ENCODE data around the gene LCN10. TPM values are rescaled to one million over a fixed set of nuclear protein-coding genes. Genes with fewer than 3 reads are reported as not detected.

LCN10 gene
- total RNA-seq, 2 experiments from 2014 or later: not detected

DNA sequence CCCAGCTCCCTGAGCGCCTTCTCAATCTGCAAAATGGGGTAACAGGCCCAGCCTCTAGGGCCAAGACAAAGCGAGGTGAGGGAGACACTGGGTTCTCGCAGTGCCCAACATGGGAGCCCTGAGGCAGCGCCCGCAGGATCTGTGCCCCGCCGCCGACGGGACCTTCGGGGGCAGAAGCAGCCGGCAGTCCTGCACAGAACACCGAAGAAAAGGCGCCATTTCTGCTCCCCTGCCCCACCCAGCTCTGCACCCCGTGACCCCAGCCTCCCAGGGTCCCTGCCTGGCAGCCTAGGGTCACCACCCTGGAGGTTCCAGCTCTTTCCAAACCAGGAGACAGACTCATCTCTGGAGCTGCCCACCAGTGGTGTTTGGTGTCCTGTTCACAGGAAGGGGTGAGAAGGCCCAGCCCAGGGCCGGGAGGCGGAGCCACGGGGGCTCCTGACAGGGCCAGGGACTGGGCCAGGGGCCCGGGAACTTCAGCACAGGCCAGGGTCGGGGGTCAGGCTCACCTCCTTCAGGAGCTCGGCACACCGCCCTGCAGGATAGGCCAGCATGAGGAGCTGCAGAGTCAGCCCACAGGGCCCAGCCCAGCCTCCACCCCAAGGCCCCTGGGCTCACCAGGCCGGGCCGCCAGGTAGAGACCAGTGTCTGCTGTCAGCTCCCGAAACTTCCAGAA lies 12.0 kb upstream of the LCN10 start:
- Histone ChIP-seq H3K4me2 (ENCODE audit: low read length) (no peak overlapping the region), H3K9me3 (ENCODE audit: low read length) (peaks cover 19% of the 10 kb centered on the region), H3K27ac (ENCODE audit: low read depth, low read length, poor library complexity, severe bottlenecking) (no peak overlapping the region), H3K36me3 (ENCODE audit: insufficient read depth, low read length) (no peaks in the 10 kb centered on the region), H2AFZ (ENCODE audit: low read length) (no peak overlapping the region), H3K4me3 (ENCODE audit: low read depth, low read length, poor library complexity, severe bottlenecking) (no peak overlapping the region), H3K79me2 (ENCODE audit: insufficient read depth, low read depth, low read length) (no peaks in the 10 kb centered on the region), H4K20me1 (ENCODE audit: insufficient read depth, low read length) (no peaks in the 10 kb centered on the region), H3K4me1 (ENCODE audit: insufficient read depth, low read length, poor library complexity, severe bottlenecking) (peaks cover under 1% of the 10 kb centered on the region), H3K9me2 (ENCODE audit: insufficient read depth, low read length) (no peaks in the 10 kb centered on the region)
- POLR2A ChIA-PET: no interaction called here
- intact Hi-C loops (cut with micrococcal nuclease; ENCODE audit: unreplicated experiment): no loop called here
- DNase-seq (ENCODE audit: low spot score): no peak
- BruUV-seq (replicated peaks): no TSS peak
- TF ChIP-seq, protein P1, sequence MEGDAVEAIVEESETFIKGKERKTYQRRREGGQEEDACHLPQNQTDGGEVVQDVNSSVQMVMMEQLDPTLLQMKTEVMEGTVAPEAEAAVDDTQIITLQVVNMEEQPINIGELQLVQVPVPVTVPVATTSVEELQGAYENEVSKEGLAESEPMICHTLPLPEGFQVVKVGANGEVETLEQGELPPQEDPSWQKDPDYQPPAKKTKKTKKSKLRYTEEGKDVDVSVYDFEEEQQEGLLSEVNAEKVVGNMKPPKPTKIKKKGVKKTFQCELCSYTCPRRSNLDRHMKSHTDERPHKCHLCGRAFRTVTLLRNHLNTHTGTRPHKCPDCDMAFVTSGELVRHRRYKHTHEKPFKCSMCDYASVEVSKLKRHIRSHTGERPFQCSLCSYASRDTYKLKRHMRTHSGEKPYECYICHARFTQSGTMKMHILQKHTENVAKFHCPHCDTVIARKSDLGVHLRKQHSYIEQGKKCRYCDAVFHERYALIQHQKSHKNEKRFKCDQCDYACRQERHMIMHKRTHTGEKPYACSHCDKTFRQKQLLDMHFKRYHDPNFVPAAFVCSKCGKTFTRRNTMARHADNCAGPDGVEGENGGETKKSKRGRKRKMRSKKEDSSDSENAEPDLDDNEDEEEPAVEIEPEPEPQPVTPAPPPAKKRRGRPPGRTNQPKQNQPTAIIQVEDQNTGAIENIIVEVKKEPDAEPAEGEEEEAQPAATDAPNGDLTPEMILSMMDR (conservative IDR thresholded peaks at IDR 0.05; ENCODE audit: low read length): no peak
- TF ChIP-seq EZH2phosphoT487 (IDR thresholded peaks at IDR 0.05; ENCODE audit: borderline replicate concordance, low read depth, low read length): no peak
- CTCF ChIA-PET (ENCODE audit: unreplicated experiment): no interaction called here

DNA sequence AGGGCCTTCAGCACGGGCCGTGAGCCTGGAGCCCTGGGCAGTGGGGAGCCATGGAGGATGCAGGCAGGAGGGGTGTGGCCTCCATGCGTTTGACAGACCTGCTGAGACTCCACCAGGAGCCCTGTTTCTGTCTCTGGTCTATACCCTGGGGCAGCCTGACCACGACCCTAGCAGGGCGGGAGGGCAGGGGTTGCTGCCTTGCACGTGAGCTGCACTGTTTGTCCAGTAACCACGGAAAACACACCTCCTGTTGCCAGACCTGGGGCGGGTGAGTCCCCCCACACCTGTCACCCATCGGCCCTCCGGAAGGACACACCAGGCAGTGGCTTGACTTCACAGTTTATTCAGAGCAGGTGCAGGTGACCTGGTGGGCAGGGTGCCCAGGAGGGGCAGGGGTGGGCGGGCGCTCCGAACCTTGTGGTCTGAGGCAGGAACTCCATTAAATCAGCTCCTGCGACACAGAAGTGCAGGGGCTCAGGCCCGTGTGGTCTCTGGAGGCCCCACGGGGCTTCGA lies 11.4 kb upstream of the LCN10 start:
- peaks cover 19% of the 10 kb centered on the region for H3K9me3 ChIP-seq (ENCODE audit: low read length)
- no peak overlapping the region for H3K4me2 ChIP-seq (ENCODE audit: low read length)
- peaks cover 6% of the 10 kb centered on the region for H3K4me1 ChIP-seq (ENCODE audit: insufficient read depth, low read length, poor library complexity, severe bottlenecking)
- H3K9me2 ChIP-seq (ENCODE audit: insufficient read depth, low read length): no peaks in the 10 kb centered on the region
- ChIA-PET POLR2A (no interaction called here), CTCF (ENCODE audit: unreplicated experiment) (no interaction called here)
- H3K79me2 ChIP-seq (ENCODE audit: insufficient read depth, low read depth, low read length): no peaks in the 10 kb centered on the region
- intact Hi-C loops (cut with micrococcal nuclease; ENCODE audit: unreplicated experiment): no loop called here
- no TSS peak for BruUV-seq (replicated peaks)
- no peak overlapping the region for H3K4me3 ChIP-seq (ENCODE audit: low read depth, low read length, poor library complexity, severe bottlenecking)
- no peak for TF ChIP-seq EZH2phosphoT487 (IDR thresholded peaks at IDR 0.05; ENCODE audit: borderline replicate concordance, low read depth, low read length)
- TF ChIP-seq, protein P1 (conservative IDR thresholded peaks at IDR 0.05; ENCODE audit: low read length): no peak
- DNase-seq (ENCODE audit: low spot score): no peak
- no peaks in the 10 kb centered on the region for H4K20me1 ChIP-seq (ENCODE audit: insufficient read depth, low read length)
- no peak overlapping the region for H2AFZ ChIP-seq (ENCODE audit: low read length)
- no peaks in the 10 kb centered on the region for H3K36me3 ChIP-seq (ENCODE audit: insufficient read depth, low read length)
- H3K27ac ChIP-seq (ENCODE audit: low read depth, low read length, poor library complexity, severe bottlenecking): no peak overlapping the region

DNA sequence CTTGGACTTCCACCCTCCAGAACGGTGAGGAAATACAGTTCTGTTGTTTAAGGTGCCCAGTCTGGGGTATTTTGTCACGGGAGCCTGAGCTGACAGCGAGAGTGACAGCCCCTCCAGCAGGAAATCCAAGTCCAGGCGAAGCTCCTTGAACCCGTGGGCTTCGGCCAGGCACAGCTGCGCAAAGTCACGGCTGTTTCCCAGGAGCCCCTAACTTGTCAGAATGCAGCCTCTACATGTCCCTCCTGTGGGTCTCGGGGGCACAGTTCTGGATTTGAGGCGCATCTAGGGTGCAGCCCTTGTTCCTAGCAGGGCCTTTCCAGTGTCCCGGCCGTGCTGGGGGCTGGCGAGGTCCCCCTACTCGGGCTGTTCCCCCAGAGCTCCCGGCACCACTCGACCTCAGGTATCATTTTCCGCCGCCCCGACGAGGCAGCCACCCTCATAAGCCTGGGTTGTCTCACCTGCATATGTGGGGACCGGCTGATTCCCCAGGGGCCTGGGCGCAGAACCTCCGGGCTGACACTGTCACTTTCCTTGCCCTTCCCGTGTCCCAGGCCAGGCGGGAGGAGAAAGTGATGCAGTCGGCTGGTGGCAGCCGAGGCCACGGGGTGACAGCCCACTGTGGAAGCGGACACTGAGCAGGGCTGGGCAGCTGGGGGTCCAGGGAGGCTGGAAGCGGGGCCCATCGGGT lies 10.8 kb upstream of the LCN10 start:
- no peak overlapping the region for H3K4me3 ChIP-seq (ENCODE audit: low read depth, low read length, poor library complexity, severe bottlenecking)
- no TSS peak for BruUV-seq (replicated peaks)
- H3K36me3 ChIP-seq (ENCODE audit: insufficient read depth, low read length): no peaks in the 10 kb centered on the region
- DNase-seq (ENCODE audit: low spot score): no peak
- TF ChIP-seq, protein P1 (conservative IDR thresholded peaks at IDR 0.05; ENCODE audit: low read length): no peak
- TF ChIP-seq EZH2phosphoT487 (IDR thresholded peaks at IDR 0.05; ENCODE audit: borderline replicate concordance, low read depth, low read length): no peak
- no peaks in the 10 kb centered on the region for H3K79me2 ChIP-seq (ENCODE audit: insufficient read depth, low read depth, low read length)
- no peaks in the 10 kb centered on the region for H3K9me2 ChIP-seq (ENCODE audit: insufficient read depth, low read length)
- no peak overlapping the region for H3K4me2 ChIP-seq (ENCODE audit: low read length)
- ChIA-PET CTCF (ENCODE audit: unreplicated experiment) (no interaction called here), POLR2A (no interaction called here)
- H3K4me1 ChIP-seq (ENCODE audit: insufficient read depth, low read length, poor library complexity, severe bottlenecking): peaks cover 6% of the 10 kb centered on the region
- no peak overlapping the region for H2AFZ ChIP-seq (ENCODE audit: low read length)
- no peaks in the 10 kb centered on the region for H4K20me1 ChIP-seq (ENCODE audit: insufficient read depth, low read length)
- H3K27ac ChIP-seq (ENCODE audit: low read depth, low read length, poor library complexity, severe bottlenecking): no peak overlapping the region
- intact Hi-C loops (cut with micrococcal nuclease; ENCODE audit: unreplicated experiment): no loop called here
- H3K9me3 ChIP-seq (ENCODE audit: low read length): peaks cover 19% of the 10 kb centered on the region
